Measurements from ENCODE around the gene KRTCAP3.

KRTCAP3 gene

GRCh38 chr2:27453968-27454367 lies 11.8 kb downstream of the KRTCAP3 start:
- in situ Hi-C loops (cut with MboI; ENCODE audit: low sequenced_read_pairs) = no loop called here

GRCh38 chr2:27461118-27461517 lies 18.9 kb downstream of the KRTCAP3 start:
- no peaks in the 10 kb centered on the region for H3K27me3 ChIP-seq (ENCODE audit: low read depth)
- 0 out of 2 replicates have a peak, but pooled peaks cover 2% of the 10 kb centered on the region for H3K9me3 ChIP-seq
- no peak overlapping the region for H3K4me3 ChIP-seq
- peaks cover 49% of the 10 kb centered on the region for H3K36me3 ChIP-seq (replicated peaks)
- in situ Hi-C loops (cut with MboI; ENCODE audit: low sequenced_read_pairs) = no loop called here
- no peak for DNase-seq (ENCODE audit: low spot score in 2 of 2)
- peaks cover 14% of the 10 kb centered on the region for H3K4me1 ChIP-seq

More at GRCh38 chr2:27453968-27454367, 11.8 kb downstream of the KRTCAP3 start:
- no peaks in the 10 kb centered on the region for H3K9me3 ChIP-seq
- no peaks in the 10 kb centered on the region for H3K27me3 ChIP-seq (ENCODE audit: low read depth)
- no peaks in the 10 kb centered on the region for H3K4me1 ChIP-seq
- no peak for DNase-seq (ENCODE audit: low spot score in 2 of 2)
- peaks cover 79% of the 10 kb centered on the region for H3K36me3 ChIP-seq (replicated peaks)
- H3K4me3 ChIP-seq = no peak overlapping the region

- Histone ChIP-seq H3K27me3 (ENCODE audit: low read depth) (no peaks in the 10 kb centered on the region), H3K4me3 (no peak overlapping the region), H3K36me3 (replicated peaks) (peaks cover 20% of the 10 kb centered on the region), H3K9me3 (0 out of 2 replicates have a peak, but pooled peaks cover 2% of the 10 kb centered on the region), H3K4me1 (peaks cover 12% of the 10 kb centered on the region)
- no peak for DNase-seq (ENCODE audit: low spot score in 2 of 2)
- in situ Hi-C loops (cut with MboI; ENCODE audit: low sequenced_read_pairs) = no loop called here
Observed at GRCh38 chr2:27464443-27464842, 22.3 kb downstream of the KRTCAP3 start.

GRCh38 chr2:27471961-27472360 lies 29.8 kb downstream of the KRTCAP3 start:
- H3K27me3 ChIP-seq (ENCODE audit: low read depth) = no peaks in the 10 kb centered on the region
- no peaks in the 10 kb centered on the region for H3K9me3 ChIP-seq
- H3K36me3 ChIP-seq (replicated peaks) = peaks cover 30% of the 10 kb centered on the region
- no peaks in the 10 kb centered on the region for H3K4me1 ChIP-seq
- in situ Hi-C loops (cut with MboI; ENCODE audit: low sequenced_read_pairs) = no loop called here
- no peak for DNase-seq (ENCODE audit: low spot score in 2 of 2)
- H3K4me3 ChIP-seq = no peak overlapping the region

GRCh38 chr2:27485496-27485895 lies 43.3 kb downstream of the KRTCAP3 start:
- Histone ChIP-seq H3K9me3 (no peaks in the 10 kb centered on the region), H3K36me3 (replicated peaks) (peaks cover 12% of the 10 kb centered on the region), H3K4me3 (no peak overlapping the region), H3K27me3 (ENCODE audit: low read depth) (no peaks in the 10 kb centered on the region), H3K4me1 (peaks cover 5% of the 10 kb centered on the region)
- in situ Hi-C loops (cut with MboI; ENCODE audit: low sequenced_read_pairs) = no loop called here
- no peak for DNase-seq (ENCODE audit: low spot score in 2 of 2)

- peak overlapping the region; percentile 45 for H3K4me3 ChIP-seq
- H3K36me3 ChIP-seq (replicated peaks) = peaks cover under 1% of the 10 kb centered on the region
- H3K27me3 ChIP-seq (ENCODE audit: low read depth) = no peaks in the 10 kb centered on the region
- in situ Hi-C loops (cut with MboI; ENCODE audit: low sequenced_read_pairs) = no loop called here
- no peaks in the 10 kb centered on the region for H3K9me3 ChIP-seq
- peaks cover 5% of the 10 kb centered on the region for H3K4me1 ChIP-seq
- DNase-seq (ENCODE audit: low spot score in 2 of 2) = peak; percentile 9 to 42
Observed at GRCh38 chr2:27489118-27489497, 46.9 kb downstream of the KRTCAP3 start.

- Histone ChIP-seq H3K27me3 (ENCODE audit: low read depth) (no peaks in the 10 kb centered on the region), H3K4me1 (peaks cover 9% of the 10 kb centered on the region), H3K36me3 (replicated peaks) (no peaks in the 10 kb centered on the region; the same call in none of the 2 replicates), H3K9me3 (no peaks in the 10 kb centered on the region), H3K4me3 (peak within 1 kb of the TSS; percentile 45)
- peak; percentile 100 for DNase-seq (ENCODE audit: low spot score in 2 of 2)
- in situ Hi-C loops (cut with MboI; ENCODE audit: low sequenced_read_pairs) = no loop called here
Observed at GRCh38 chr2:27489498-27490397, 47.6 kb downstream of the KRTCAP3 start, which contains the start of gene IFT172. TSS of gene IFT172 (minus strand) at chr2:27489743. CDS start at chr2:27489653, 90 bp downstream.

GRCh38 chr2:27492557-27492956 lies 50.4 kb downstream of the KRTCAP3 start:
- in situ Hi-C loops (cut with MboI; ENCODE audit: low sequenced_read_pairs) = no loop called here
- H3K9me3 ChIP-seq = no peaks in the 10 kb centered on the region
- H3K27me3 ChIP-seq (ENCODE audit: low read depth) = no peaks in the 10 kb centered on the region
- DNase-seq (ENCODE audit: low spot score in 2 of 2) = no peak
- H3K36me3 ChIP-seq (replicated peaks) = no peaks in the 10 kb centered on the region; the same call in 1 of the 2 replicates
- no peak overlapping the region for H3K4me3 ChIP-seq
- peaks cover 14% of the 10 kb centered on the region for H3K4me1 ChIP-seq

- no peak for DNase-seq (ENCODE audit: low spot score in 2 of 2)
- Histone ChIP-seq H3K36me3 (replicated peaks) (no peaks in the 10 kb centered on the region; the same call in 1 of the 2 replicates), H3K4me1 (peaks cover 14% of the 10 kb centered on the region), H3K9me3 (no peaks in the 10 kb centered on the region), H3K27me3 (ENCODE audit: low read depth) (no peaks in the 10 kb centered on the region), H3K4me3 (no peak overlapping the region)
- in situ Hi-C loops (cut with MboI; ENCODE audit: low sequenced_read_pairs) = no loop called here
Observed at GRCh38 chr2:27493948-27494283, 51.7 kb downstream of the KRTCAP3 start.
